Ishikawa (cell line): ENCODE measurements around the gene D2HGDH.

Source experiments
- CEBPB ChIP-seq: IDR thresholded peaks from 2 replicates; pipeline ENCODE4 v1.6.1; 2012
- CREB1 ChIP-seq: IDR thresholded peaks from 2 replicates; pipeline ENCODE4 v1.6.1; 2012; ENCODE audit warnings: low read depth
- EGR1 ChIP-seq: IDR thresholded peaks from 2 replicates; pipeline ENCODE4 v1.6.1; 2012
- EP300 ChIP-seq: IDR thresholded peaks from 2 replicates; pipeline ENCODE4 v1.6.1; 2012; ENCODE audit warnings: borderline replicate concordance
- FOXM1 ChIP-seq: IDR thresholded peaks from 2 replicates; pipeline ENCODE4 v1.6.1; 2012; ENCODE audit warnings: low read depth, borderline replicate concordance
- MAX ChIP-seq: IDR thresholded peaks from 2 replicates; pipeline ENCODE4 v1.6.1; 2012
- NFIC ChIP-seq: IDR thresholded peaks from 2 replicates; pipeline ENCODE4 v1.6.1; 2012
- RAD21 ChIP-seq: IDR thresholded peaks from 2 replicates; pipeline ENCODE4 v1.6.1; 2012; ENCODE audit warnings: low read depth
- REST ChIP-seq: IDR thresholded peaks from 2 replicates; pipeline ENCODE4 v1.6.1; 2012; ENCODE audit warnings: low read depth, mild to moderate bottlenecking
- TAF1 ChIP-seq: IDR thresholded peaks from 2 replicates; pipeline ENCODE4 v1.6.1; 2012; ENCODE audit warnings: low read depth, mild to moderate bottlenecking
- TCF12 ChIP-seq: IDR thresholded peaks from 2 replicates; pipeline ENCODE4 v1.6.1; 2012; ENCODE audit warnings: low read depth
- TEAD4 ChIP-seq: IDR thresholded peaks from 2 replicates; pipeline ENCODE4 v1.6.1; 2012
- USF1 ChIP-seq: IDR thresholded peaks from 2 replicates; pipeline ENCODE4 v1.6.1; 2012
- YY1 ChIP-seq: IDR thresholded peaks from 2 replicates; pipeline ENCODE4 v1.6.1; 2012; ENCODE audit warnings: low read depth
- ZBTB7A ChIP-seq: IDR thresholded peaks from 2 replicates; pipeline ENCODE4 v1.6.1; 2012; ENCODE audit warnings: low read depth

Gene D2HGDH

GRCh38 chr2:241746084-241746483, 11.7 kb downstream of the D2HGDH start:
- TF ChIP-seq REST, result no peak
- no peak for TF ChIP-seq ZBTB7A
- no peak for TF ChIP-seq TEAD4

- no peak for TF ChIP-seq CREB1
- no peak for TF ChIP-seq NFIC
- TF ChIP-seq USF1, result no peak
- TF ChIP-seq TAF1, result no peak
- no peak for TF ChIP-seq YY1
- TF ChIP-seq MAX, result no peak
- TF ChIP-seq EP300, result no peak
- no peak for TF ChIP-seq TCF12
- TF ChIP-seq CEBPB, result no peak
- no peak for TF ChIP-seq ZBTB7A
- no peak for TF ChIP-seq REST
- no peak for TF ChIP-seq EGR1
- no peak for TF ChIP-seq RAD21
- TF ChIP-seq FOXM1, result no peak
- no peak for TF ChIP-seq TEAD4
Measured at GRCh38 chr2:241748468-241749256, 14.2 kb downstream of the D2HGDH start.

- TF ChIP-seq MAX, result no peak
- TF ChIP-seq CEBPB, result no peak
- TF ChIP-seq TCF12, result no peak
- TF ChIP-seq TAF1, result no peak
- no peak for TF ChIP-seq CREB1
- no peak for TF ChIP-seq YY1
- no peak for TF ChIP-seq EGR1
- TF ChIP-seq EP300, result no peak
- TF ChIP-seq NFIC, result no peak
- no peak for TF ChIP-seq ZBTB7A
- no peak for TF ChIP-seq TEAD4
- TF ChIP-seq RAD21, result no peak
- no peak for TF ChIP-seq REST
Measured at GRCh38 chr2:241750076-241750840, 15.8 kb downstream of the D2HGDH start.

- no peak for TF ChIP-seq USF1
Measured at GRCh38 chr2:241751152-241751551, 16.7 kb downstream of the D2HGDH start.

GRCh38 chr2:241751776-241752175, 17.3 kb downstream of the D2HGDH start:
- TF ChIP-seq TAF1 (no peak), CEBPB (no peak), NFIC (no peak), EP300 (no peak), TEAD4 (no peak), FOXM1 (no peak), MAX (no peak), USF1 (no peak), REST (no peak), TCF12 (no peak), EGR1 (no peak), ZBTB7A (no peak), YY1 (no peak), CREB1 (no peak), RAD21 (no peak)
